ENCODE results near the gene TNIK. TPM values are rescaled to one million over a fixed set of nuclear protein-coding genes. Genes with fewer than 3 reads are reported as not detected.

Gene TNIK
- total and polyA plus RNA-seq, 2 donors from 2014 or later = 3.6 to 48.9 TPM

DNA sequence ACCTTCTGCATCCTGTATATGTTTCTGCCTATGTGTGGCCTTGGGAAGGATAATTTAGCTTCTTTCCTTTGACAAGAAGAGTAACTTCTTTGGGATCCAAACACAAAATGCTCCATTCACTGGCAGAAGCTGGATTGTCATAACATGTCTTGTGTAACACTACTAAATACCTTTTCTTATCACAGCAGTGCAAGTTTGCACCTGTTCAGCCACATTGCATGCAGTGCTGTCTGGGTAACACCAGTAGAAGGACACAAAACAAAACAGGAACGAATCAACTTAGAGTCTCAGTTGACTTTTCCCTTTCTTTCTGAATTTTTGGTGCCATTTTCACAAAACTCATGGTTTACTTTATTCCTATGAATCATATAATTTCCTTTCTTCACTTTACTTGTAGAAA, 43.6 kb upstream of the TNIK start:
- TF ChIP-seq, protein P1, sequence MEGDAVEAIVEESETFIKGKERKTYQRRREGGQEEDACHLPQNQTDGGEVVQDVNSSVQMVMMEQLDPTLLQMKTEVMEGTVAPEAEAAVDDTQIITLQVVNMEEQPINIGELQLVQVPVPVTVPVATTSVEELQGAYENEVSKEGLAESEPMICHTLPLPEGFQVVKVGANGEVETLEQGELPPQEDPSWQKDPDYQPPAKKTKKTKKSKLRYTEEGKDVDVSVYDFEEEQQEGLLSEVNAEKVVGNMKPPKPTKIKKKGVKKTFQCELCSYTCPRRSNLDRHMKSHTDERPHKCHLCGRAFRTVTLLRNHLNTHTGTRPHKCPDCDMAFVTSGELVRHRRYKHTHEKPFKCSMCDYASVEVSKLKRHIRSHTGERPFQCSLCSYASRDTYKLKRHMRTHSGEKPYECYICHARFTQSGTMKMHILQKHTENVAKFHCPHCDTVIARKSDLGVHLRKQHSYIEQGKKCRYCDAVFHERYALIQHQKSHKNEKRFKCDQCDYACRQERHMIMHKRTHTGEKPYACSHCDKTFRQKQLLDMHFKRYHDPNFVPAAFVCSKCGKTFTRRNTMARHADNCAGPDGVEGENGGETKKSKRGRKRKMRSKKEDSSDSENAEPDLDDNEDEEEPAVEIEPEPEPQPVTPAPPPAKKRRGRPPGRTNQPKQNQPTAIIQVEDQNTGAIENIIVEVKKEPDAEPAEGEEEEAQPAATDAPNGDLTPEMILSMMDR (IDR thresholded peaks at IDR 0.05; ENCODE audit: borderline replicate concordance, extremely low read depth, insufficient read depth) = no peak
- intact Hi-C loops (cut with DNase I) = no loop called here
- H3K9me3 ChIP-seq (ENCODE audit: control insufficient read depth in 2 of 3, insufficient read depth in 1 of 3, low read length in 3 of 3) = peaks cover 0 to 8% (median 0%) of the 10 kb centered on the region in 3 donors
- DNase-seq = no peak
- H3K27ac ChIP-seq (ENCODE audit: low read depth in 2 of 2, low read length in 2 of 2) = no peak overlapping the region
- H3K4me3 ChIP-seq (ENCODE audit: low read length in 3 of 3) = no peak overlapping the region
- H3K4me1 ChIP-seq (ENCODE audit: control insufficient read depth in 2 of 3, insufficient read depth in 2 of 3, low read depth in 1 of 3, low read length in 3 of 3) = no peaks in the 10 kb centered on the region
- H3K27me3 ChIP-seq (ENCODE audit: control insufficient read depth, insufficient read depth, low read length) = no peaks in the 10 kb centered on the region
- H3K36me3 ChIP-seq (ENCODE audit: control insufficient read depth in 2 of 3, insufficient read depth in 3 of 3, low read length in 3 of 3) = no peaks in the 10 kb centered on the region
- FAIRE-seq = no peak
- no peak overlapping the region for H3K9ac ChIP-seq (ENCODE audit: low read length in 3 of 3)

DNA sequence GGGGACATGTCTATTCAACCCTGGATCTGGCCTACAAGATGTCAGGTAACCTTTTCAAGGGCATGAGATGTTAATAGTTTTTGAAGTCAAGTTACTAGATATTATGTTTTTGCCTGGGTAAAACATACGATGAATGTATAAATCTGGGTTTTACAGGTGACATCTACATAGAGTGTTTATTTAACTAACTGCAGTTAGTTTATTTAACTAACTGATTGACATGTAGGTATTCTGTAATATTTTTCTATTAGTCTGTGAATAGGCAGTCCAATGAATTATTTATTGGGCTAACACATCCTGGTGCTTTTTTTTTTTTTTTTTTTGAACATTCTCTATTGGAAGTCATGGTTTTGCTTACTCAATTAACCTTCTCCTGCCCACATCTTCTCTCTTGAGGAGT, 38.7 kb upstream of the TNIK start:
- no peak for FAIRE-seq

DNA sequence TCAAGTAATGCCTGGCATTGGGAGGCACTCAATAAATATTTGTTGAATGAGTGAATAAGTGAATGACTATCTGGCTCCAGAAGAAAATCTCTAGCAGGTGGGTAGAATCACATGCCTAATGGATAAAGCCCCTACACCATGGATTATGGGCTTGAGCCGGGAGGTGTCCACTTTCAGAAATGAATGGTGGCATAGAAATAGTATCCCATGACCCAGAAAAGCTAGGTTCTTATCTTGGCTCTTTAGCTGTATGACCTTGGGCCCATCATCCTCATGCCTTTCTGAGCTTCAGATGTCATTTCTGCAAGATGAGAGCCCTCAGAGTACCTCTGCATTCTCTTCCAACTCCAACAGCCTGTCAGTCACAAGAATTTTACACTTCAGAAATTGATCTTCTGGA, 37.3 kb upstream of the TNIK start:
- H3K27ac ChIP-seq (ENCODE audit: low read depth in 2 of 2, low read length in 2 of 2) = no peak overlapping the region
- H3K27me3 ChIP-seq (ENCODE audit: control insufficient read depth, insufficient read depth, low read length) = no peaks in the 10 kb centered on the region
- no peaks in the 10 kb centered on the region for H3K9me3 ChIP-seq (ENCODE audit: control insufficient read depth in 2 of 3, insufficient read depth in 1 of 3, low read length in 3 of 3)
- DNase-seq = no peak
- H3K4me3 ChIP-seq (ENCODE audit: low read length in 3 of 3) = no peak overlapping the region
- H3K36me3 ChIP-seq (ENCODE audit: control insufficient read depth in 2 of 3, insufficient read depth in 3 of 3, low read length in 3 of 3) = no peaks in the 10 kb centered on the region
- intact Hi-C loops (cut with DNase I) = no loop called here
- H3K9ac ChIP-seq (ENCODE audit: low read length in 3 of 3) = no peak overlapping the region
- H3K4me1 ChIP-seq (ENCODE audit: control insufficient read depth in 2 of 3, insufficient read depth in 2 of 3, low read depth in 1 of 3, low read length in 3 of 3) = no peaks in the 10 kb centered on the region
- FAIRE-seq = no peak
- TF ChIP-seq, protein P1 (IDR thresholded peaks at IDR 0.05; ENCODE audit: borderline replicate concordance, extremely low read depth, insufficient read depth) = no peak

More for the DNA sequence above, 38.7 kb upstream of the TNIK start:
- H3K9ac ChIP-seq (ENCODE audit: low read length in 3 of 3) = no peak overlapping the region
- H3K4me1 ChIP-seq (ENCODE audit: control insufficient read depth in 2 of 3, insufficient read depth in 2 of 3, low read depth in 1 of 3, low read length in 3 of 3) = no peaks in the 10 kb centered on the region
- no peak overlapping the region for H3K27ac ChIP-seq (ENCODE audit: low read depth in 2 of 2, low read length in 2 of 2)
- no peak for DNase-seq
- intact Hi-C loops (cut with DNase I) = no loop called here
- H3K4me3 ChIP-seq (ENCODE audit: low read length in 3 of 3) = no peak overlapping the region
- no peaks in the 10 kb centered on the region for H3K36me3 ChIP-seq (ENCODE audit: control insufficient read depth in 2 of 3, insufficient read depth in 3 of 3, low read length in 3 of 3)
- no peaks in the 10 kb centered on the region for H3K9me3 ChIP-seq (ENCODE audit: control insufficient read depth in 2 of 3, insufficient read depth in 1 of 3, low read length in 3 of 3)
- H3K27me3 ChIP-seq (ENCODE audit: control insufficient read depth, insufficient read depth, low read length) = no peaks in the 10 kb centered on the region
- TF ChIP-seq, protein P1 (IDR thresholded peaks at IDR 0.05; ENCODE audit: borderline replicate concordance, extremely low read depth, insufficient read depth) = no peak

DNA sequence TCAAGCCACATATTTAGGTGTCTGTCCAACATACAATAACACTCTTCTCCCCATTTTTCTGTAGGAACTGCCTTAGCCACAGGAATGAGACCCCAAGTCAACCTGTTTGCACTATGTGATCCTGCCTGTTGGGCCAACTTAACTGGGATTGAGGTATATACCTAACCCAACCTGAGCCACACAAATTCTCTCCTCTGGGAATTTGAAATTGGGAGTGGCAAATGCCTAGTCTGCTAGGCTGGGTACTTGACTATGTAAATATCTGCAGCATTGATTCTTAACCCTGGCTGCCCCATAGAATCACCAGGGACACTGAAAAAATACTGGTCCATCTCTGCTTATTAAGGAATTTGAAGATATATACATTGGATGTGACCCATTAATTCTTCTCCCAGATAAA, 35.2 kb upstream of the TNIK start:
- Histone ChIP-seq H3K4me1 (ENCODE audit: control insufficient read depth in 2 of 3, insufficient read depth in 2 of 3, low read depth in 1 of 3, low read length in 3 of 3) (no peaks in the 10 kb centered on the region), H3K36me3 (ENCODE audit: control insufficient read depth in 2 of 3, insufficient read depth in 3 of 3, low read length in 3 of 3) (no peaks in the 10 kb centered on the region), H3K27ac (ENCODE audit: low read depth in 2 of 2, low read length in 2 of 2) (no peak overlapping the region), H3K9me3 (ENCODE audit: control insufficient read depth in 2 of 3, insufficient read depth in 1 of 3, low read length in 3 of 3) (no peaks in the 10 kb centered on the region), H3K4me3 (ENCODE audit: low read length in 3 of 3) (no peak overlapping the region), H3K27me3 (ENCODE audit: control insufficient read depth, insufficient read depth, low read length) (no peaks in the 10 kb centered on the region), H3K9ac (ENCODE audit: low read length in 3 of 3) (no peak overlapping the region)
- FAIRE-seq (no peak), DNase-seq (no peak)
- TF ChIP-seq, protein P1 (IDR thresholded peaks at IDR 0.05; ENCODE audit: borderline replicate concordance, extremely low read depth, insufficient read depth) = no peak
- intact Hi-C loops (cut with DNase I) = no loop called here

Data from kidney (tissue), 14 donors.